ENCODE results near the gene KRT78.

KRT78 gene

DNA sequence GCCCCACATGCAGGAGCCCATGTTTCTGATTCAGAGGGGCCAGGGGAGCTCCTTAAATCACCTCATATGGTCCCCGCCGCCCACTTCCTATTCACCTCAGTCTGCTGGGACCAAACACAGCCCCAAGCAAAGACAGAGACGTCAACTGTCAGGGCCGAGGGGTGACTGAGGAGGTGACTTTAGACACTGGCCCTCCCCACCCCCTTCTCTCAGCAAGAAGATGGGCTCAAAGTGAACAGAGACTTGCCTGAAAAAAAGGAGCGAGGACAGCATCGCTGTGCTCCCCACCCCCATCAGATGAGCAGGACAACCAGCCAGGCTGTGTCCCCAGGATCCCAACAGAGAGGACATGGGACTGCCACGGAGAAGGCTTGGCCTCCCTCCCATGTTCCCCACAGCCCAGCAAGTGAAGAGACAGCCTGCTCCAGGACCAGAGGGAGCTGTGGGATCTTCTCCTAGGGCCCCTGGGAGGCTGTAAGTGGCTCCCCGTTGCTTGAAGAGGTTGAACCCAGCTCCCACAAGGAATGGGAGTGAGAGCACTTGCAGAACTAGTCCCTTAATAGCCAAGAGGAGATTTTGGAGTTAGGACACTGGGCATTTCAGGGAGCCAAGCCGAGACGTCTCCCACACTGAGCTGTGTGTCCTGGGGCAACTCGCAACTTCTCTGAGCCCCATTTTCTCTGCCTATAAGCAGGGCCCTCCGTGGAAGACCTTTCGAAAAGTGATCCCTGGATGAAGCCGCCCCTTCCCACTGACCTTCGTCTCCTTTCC is 13.3 kb downstream of the KRT78 start:
- TF ChIP-seq MYC (IDR thresholded peaks at IDR 0.05; ENCODE audit: low read depth, low read length), result no peak
- no peak for TF ChIP-seq POLR2A (IDR thresholded peaks at IDR 0.05; ENCODE audit: extremely low read depth, insufficient read length)
- TF ChIP-seq, protein P1, sequence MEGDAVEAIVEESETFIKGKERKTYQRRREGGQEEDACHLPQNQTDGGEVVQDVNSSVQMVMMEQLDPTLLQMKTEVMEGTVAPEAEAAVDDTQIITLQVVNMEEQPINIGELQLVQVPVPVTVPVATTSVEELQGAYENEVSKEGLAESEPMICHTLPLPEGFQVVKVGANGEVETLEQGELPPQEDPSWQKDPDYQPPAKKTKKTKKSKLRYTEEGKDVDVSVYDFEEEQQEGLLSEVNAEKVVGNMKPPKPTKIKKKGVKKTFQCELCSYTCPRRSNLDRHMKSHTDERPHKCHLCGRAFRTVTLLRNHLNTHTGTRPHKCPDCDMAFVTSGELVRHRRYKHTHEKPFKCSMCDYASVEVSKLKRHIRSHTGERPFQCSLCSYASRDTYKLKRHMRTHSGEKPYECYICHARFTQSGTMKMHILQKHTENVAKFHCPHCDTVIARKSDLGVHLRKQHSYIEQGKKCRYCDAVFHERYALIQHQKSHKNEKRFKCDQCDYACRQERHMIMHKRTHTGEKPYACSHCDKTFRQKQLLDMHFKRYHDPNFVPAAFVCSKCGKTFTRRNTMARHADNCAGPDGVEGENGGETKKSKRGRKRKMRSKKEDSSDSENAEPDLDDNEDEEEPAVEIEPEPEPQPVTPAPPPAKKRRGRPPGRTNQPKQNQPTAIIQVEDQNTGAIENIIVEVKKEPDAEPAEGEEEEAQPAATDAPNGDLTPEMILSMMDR (IDR thresholded peaks at IDR 0.05; ENCODE audit: low read depth, low read length), result no peak
- TF ChIP-seq, protein P2, sequence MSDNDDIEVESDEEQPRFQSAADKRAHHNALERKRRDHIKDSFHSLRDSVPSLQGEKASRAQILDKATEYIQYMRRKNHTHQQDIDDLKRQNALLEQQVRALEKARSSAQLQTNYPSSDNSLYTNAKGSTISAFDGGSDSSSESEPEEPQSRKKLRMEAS (IDR thresholded peaks at IDR 0.05; ENCODE audit: low read depth, low read length), result no peak
- no peak overlapping the region for H3K4me3 ChIP-seq (ENCODE audit: low read depth, low read length)
- DNase-seq (ENCODE audit: low read depth), result peak; percentile 51

DNA sequence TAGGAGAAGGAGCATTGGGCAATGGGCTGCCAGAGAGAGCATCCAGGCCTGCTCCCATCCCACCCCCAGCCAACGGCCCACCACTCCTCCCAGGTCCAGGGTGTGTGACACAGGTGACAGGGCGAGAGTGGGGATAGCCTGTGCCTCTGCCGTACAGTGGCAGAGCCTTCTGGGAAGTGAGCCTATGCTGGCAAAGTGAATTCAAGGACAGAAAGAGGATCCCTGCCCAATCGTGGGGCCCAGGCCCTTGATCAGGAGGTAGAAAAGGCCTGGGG is 14.1 kb downstream of the KRT78 start:
- no peak for TF ChIP-seq POLR2A (IDR thresholded peaks at IDR 0.05; ENCODE audit: extremely low read depth, insufficient read length)
- TF ChIP-seq, protein P2 (IDR thresholded peaks at IDR 0.05; ENCODE audit: low read depth, low read length), result no peak
- TF ChIP-seq, protein P1 (IDR thresholded peaks at IDR 0.05; ENCODE audit: low read depth, low read length), result no peak
- TF ChIP-seq MYC (IDR thresholded peaks at IDR 0.05; ENCODE audit: low read depth, low read length), result no peak
- no peak overlapping the region for H3K4me3 ChIP-seq (ENCODE audit: low read depth, low read length)

DNA sequence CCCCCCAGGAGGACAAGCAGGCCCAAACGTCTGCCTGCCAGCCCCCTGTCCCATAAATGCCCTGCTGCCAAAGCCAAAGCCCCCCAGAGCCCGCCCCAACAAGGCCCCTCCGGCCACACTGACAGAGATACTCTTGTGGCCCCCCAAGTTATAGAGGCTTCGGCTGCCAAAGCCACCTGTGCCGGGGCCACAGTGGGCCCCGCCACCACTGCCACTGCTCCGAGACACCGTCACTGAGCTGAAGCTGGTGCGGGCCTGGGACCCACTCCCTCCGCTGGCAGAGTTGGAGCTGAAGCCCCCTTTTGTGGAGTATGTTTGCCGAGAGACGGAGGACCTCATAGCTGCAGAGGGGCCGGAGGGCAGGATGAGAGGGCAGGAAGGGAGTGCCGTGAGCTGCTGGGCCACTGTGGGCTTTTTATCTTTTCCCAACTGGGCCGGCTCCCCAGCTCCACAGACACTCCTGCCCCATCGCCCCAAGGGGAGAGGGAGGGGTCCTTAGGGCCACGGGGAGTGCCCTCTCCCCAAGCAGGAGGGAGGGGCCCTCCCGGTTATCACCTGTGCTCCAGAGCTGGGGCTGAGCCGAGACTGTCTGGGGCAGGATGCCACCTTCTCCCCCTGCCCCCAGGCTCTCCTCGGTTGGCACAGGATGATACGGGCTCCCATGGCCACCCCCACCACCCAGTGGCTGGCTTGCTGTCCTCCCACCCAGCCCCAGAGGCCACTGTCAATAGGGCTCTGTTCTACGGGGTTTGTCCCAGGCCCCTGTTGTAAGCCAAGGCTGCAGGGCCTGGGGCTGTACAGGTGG is 14.7 kb downstream of the KRT78 start, which contains the start of gene KRT79:
Gene KRT79, minus strand, starts transcription at position 390 of the 805 bp plus-strand sequence. Its CDS starts 51 bp downstream, at position 339.
- H3K4me3 ChIP-seq (ENCODE audit: low read depth, low read length), result no peak within 1 kb of the TSS
- no peak for DNase-seq (ENCODE audit: low read depth)
- TF ChIP-seq, protein P2 (IDR thresholded peaks at IDR 0.05; ENCODE audit: low read depth, low read length), result no peak
- TF ChIP-seq MYC (IDR thresholded peaks at IDR 0.05; ENCODE audit: low read depth, low read length), result no peak
- no peak for TF ChIP-seq POLR2A (IDR thresholded peaks at IDR 0.05; ENCODE audit: extremely low read depth, insufficient read length)
- TF ChIP-seq, protein P1 (IDR thresholded peaks at IDR 0.05; ENCODE audit: low read depth, low read length), result no peak

More for the DNA sequence above, 14.1 kb downstream of the KRT78 start:
- no peak for DNase-seq (ENCODE audit: low read depth)

DNA sequence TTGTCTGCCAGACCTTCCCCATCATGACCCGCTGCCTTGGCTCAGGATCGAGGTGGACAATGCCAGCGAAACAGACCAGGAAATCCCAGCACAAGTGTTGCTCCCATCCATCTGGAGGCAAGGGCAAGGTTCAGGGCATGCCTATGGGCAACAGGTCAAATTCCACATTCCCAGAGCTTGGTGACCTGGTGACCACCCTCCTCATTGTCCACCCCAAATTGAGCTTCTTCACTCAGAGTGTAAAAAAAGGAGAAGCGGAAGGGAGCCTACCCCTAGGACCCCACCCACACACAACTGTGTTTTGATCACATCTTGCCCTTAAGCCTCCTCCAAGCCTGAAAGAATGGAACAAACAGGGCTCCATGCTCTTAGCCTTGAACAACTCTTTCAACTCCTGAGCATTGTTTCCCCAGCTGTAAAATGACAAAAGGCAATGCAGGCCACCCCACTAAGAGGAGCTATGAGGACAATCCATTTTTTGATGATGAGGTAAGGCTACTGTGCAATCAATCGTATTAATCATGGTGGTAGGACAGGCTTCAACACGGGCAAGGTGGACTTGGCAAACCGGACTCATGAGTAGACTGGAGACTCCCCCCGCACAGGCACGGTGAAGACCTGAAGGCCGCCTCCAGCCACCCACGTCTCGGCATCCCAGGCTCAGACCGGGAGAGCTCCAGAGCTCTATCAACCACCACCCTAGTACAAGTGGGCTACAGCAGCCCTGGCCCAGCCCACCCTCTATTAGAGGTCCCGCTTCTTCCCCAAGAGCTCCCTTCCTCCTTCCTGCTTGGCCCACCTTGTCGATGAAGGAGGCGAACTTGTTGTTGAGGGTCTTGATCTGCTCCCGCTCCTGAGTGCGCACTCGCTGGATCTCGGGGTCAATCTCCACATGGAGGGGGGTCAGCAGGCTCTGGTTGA is 15.5 kb downstream of the KRT78 start:
- no peak overlapping the region for H3K4me3 ChIP-seq (ENCODE audit: low read depth, low read length)
- TF ChIP-seq, protein P2 (IDR thresholded peaks at IDR 0.05; ENCODE audit: low read depth, low read length), result no peak
- TF ChIP-seq MYC (IDR thresholded peaks at IDR 0.05; ENCODE audit: low read depth, low read length), result no peak
- no peak for TF ChIP-seq POLR2A (IDR thresholded peaks at IDR 0.05; ENCODE audit: extremely low read depth, insufficient read length)
- TF ChIP-seq, protein P1 (IDR thresholded peaks at IDR 0.05; ENCODE audit: low read depth, low read length), result no peak
- no peak for DNase-seq (ENCODE audit: low read depth)

DNA sequence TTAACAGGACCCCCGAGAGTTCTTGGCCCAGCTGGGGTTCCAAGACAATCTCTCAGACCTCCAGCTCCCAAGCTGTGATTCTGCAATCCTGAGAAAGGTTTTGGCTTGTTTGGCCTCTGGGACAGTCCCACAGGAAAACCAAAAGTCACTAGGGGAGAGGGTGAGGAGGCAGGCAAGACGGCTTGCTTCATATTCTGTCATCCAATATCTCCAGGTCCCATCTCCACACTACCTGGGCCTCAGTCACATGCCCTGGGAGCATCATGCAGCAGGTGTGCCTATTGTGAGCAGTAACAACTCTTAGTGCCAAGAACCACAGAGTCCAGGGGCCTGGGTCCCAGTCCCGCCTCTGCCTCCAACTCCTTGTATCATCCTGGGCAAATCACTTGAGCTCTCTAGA is 16.3 kb downstream of the KRT78 start:
- H3K4me3 ChIP-seq (ENCODE audit: low read depth, low read length), result no peak overlapping the region
- DNase-seq (ENCODE audit: low read depth), result no peak
- TF ChIP-seq, protein P1 (IDR thresholded peaks at IDR 0.05; ENCODE audit: low read depth, low read length), result no peak
- no peak for TF ChIP-seq MYC (IDR thresholded peaks at IDR 0.05; ENCODE audit: low read depth, low read length)
- TF ChIP-seq, protein P2 (IDR thresholded peaks at IDR 0.05; ENCODE audit: low read depth, low read length), result no peak
- TF ChIP-seq POLR2A (IDR thresholded peaks at IDR 0.05; ENCODE audit: extremely low read depth, insufficient read length), result no peak

Measured in NB4 (cell line).